ENCODE measurements around the gene RASAL2. TPM values are rescaled to one million over a fixed set of nuclear protein-coding genes. Genes with fewer than 3 reads are reported as not detected.

RASAL2 gene
- total RNA-seq, 4 donors from 2014 or later, result 17.0 to 27.4 (median 20.2) TPM

DNA sequence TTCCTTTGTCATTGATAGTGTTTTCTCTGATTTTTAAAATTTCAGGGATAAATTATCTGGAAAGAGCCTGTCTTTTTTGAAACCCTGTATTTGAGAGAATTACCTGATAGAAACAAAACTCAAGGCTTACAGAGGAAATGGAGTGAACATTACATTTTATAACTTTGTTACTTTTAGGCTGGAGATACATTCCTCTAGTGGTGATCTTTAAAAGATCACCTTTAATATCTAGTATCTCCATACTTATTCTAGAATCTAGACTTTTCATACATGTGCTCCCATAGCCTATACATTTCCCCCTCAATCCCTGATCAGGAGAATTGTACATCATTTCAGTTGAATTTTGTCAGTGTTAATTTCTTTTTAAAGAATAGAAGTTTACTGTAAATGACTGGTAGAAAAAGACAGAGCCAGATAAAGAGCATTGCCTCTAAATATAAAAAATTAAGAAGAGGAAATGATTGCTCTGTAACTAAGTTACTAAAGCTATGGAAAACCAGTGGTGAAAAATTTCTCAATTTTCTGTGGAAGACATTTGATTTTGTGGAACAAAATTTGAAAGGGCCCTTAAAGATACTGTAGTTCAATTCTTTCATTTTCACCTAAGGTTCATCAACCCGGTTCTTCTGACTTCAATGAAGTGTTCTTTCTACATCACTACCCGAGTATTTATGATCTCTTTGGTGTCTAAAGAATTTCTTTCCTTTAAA, 33.7 kb downstream of the RASAL2 start:
- H3K27ac ChIP-seq, result no peak overlapping the region
- H3K4me1 ChIP-seq, result peaks cover 0 to 3% (median 0%) of the 10 kb centered on the region in 3 donors
- H3K36me3 ChIP-seq, result no peaks in the 10 kb centered on the region
- H3K4me3 ChIP-seq, result no peak overlapping the region
- WGBS, 2 donors (ENCODE audit: low coverage in 1 of 2), result 92 to 98% methylated on average over 2 of the region's 2 CpGs
- no peaks in the 10 kb centered on the region for H3K27me3 ChIP-seq
- no peaks in the 10 kb centered on the region for H3K9me3 ChIP-seq
- ATAC-seq, result no peak
- TF ChIP-seq EP300 (IDR thresholded peaks at IDR 0.05), result no peak
- no peak for TF ChIP-seq POLR2AphosphoS5 (IDR thresholded peaks at IDR 0.05)
- TF ChIP-seq POLR2A (IDR thresholded peaks at IDR 0.05), result no peak
- TF ChIP-seq CTCF (IDR thresholded peaks at IDR 0.05), result no peak

DNA sequence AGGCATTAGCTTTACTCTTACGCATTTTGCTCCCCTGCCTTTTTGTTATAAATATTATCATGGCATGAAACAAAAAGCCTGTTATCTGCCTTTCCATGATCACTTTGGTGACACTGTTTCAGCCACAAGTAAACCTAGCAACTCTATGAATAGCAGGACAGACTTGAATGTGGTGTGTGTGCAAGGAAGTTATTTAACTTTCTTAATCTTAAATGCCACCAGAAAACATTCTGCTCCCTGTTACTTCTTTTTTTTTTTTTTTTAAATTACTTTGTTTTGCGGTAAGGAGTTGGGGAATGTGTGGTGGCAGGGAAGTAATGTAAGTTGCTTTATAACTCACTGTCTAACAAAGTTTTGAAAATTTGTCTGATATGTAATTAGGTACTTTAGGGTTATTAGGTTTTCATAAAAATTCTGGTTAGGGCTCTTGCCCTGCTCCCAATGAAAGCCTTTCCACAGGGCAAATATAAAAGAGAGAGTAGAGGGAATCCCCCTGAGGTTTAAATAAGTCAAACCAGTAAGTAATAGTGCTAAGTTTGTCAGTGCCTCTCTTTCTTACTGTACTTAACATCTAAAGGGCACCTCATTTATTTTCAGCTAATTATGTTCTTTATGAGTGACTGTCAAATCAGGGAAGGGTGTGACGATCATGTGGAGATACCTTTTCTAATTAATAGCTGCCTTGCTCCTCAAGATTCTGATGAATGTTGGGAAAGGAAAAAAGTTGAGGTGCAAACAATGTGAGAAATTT, 39.5 kb downstream of the RASAL2 start:
- ATAC-seq, result no peak
- Histone ChIP-seq H3K4me3 (no peak overlapping the region), H3K27me3 (no peaks in the 10 kb centered on the region), H3K9me3 (no peaks in the 10 kb centered on the region), H3K36me3 (no peaks in the 10 kb centered on the region), H3K27ac (no peak overlapping the region), H3K4me1 (peaks cover 0 to 19% (median 0%) of the 10 kb centered on the region in 3 donors)
- 45 to 70% methylated on average over 3 of the region's 3 CpGs for WGBS, 2 donors (ENCODE audit: low coverage in 1 of 2)
- TF ChIP-seq CTCF (IDR thresholded peaks at IDR 0.05) (no peak), EP300 (IDR thresholded peaks at IDR 0.05) (no peak), POLR2AphosphoS5 (IDR thresholded peaks at IDR 0.05) (no peak), POLR2A (IDR thresholded peaks at IDR 0.05) (no peak)

DNA sequence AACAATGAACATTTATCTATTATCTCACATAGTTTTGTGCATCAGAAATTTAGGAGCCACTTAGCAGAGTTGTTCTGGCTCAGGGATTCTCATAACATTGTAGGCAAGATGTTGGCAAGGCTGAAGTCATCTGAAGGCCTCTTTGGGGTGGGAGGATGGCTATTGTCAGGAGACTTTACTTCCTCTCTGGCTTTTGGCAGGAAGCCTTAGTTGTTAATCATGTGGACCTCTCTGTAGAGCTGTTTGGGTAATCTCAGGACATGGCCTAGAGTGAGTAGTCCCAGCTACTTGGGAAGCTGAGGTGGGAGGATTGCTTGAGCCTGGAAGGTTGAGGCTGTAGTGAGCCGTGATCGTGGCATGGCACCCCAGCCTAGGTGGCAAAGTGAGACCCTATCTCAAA, 40.2 kb downstream of the RASAL2 start:
- WGBS, 2 donors (ENCODE audit: low coverage in 1 of 2), result no CpG with 5 or more reads among the region's 2 CpGs

GRCh38 chr1:178137238-178137637, 43.3 kb downstream of the RASAL2 start:
- Histone ChIP-seq H3K9me3 (no peaks in the 10 kb centered on the region), H3K27me3 (no peaks in the 10 kb centered on the region), H3K4me1 (peaks cover 0 to 19% (median 0%) of the 10 kb centered on the region in 3 donors), H3K27ac (no peak overlapping the region), H3K36me3 (no peaks in the 10 kb centered on the region), H3K4me3 (no peak overlapping the region)
- 13 to 16% methylated on average over 2 of the region's 2 CpGs for WGBS, 2 donors (ENCODE audit: low coverage in 1 of 2)
- TF ChIP-seq POLR2AphosphoS5 (IDR thresholded peaks at IDR 0.05) (no peak), EP300 (IDR thresholded peaks at IDR 0.05) (no peak), POLR2A (IDR thresholded peaks at IDR 0.05) (no peak), CTCF (IDR thresholded peaks at IDR 0.05) (no peak)
- no peak for ATAC-seq

More for the DNA sequence above, 40.2 kb downstream of the RASAL2 start:
- H3K4me3 ChIP-seq, result no peak overlapping the region
- H3K36me3 ChIP-seq, result no peaks in the 10 kb centered on the region
- peaks cover 0 to 19% (median 0%) of the 10 kb centered on the region in 3 donors for H3K4me1 ChIP-seq
- no peak overlapping the region for H3K27ac ChIP-seq
- TF ChIP-seq CTCF (IDR thresholded peaks at IDR 0.05) (no peak), EP300 (IDR thresholded peaks at IDR 0.05) (no peak), POLR2A (IDR thresholded peaks at IDR 0.05) (no peak), POLR2AphosphoS5 (IDR thresholded peaks at IDR 0.05) (no peak)
- H3K9me3 ChIP-seq, result no peaks in the 10 kb centered on the region
- ATAC-seq, result peak; percentile 48
- no peaks in the 10 kb centered on the region for H3K27me3 ChIP-seq
